OCI-LY1 (cell line): ENCODE measurements around the gene PRAMEF33.
"Not testable (repeated sequence)": the region's sequence is repeated elsewhere in the genome, so short reads cannot be mapped to it uniquely, and the experiment has no call there.

Experiments
- H2AFZ ChIP-seq: fragments of 200-600 bp; sonication (generic), shearing (Covaris generic); 2 replicates; pipeline ENCODE4 v1.6.0; 2014; ENCODE audit warnings: antibody characterized with exemption, mild to moderate bottlenecking, low read length
- H3F3A ChIP-seq: fragments of 200-600 bp; sonication (generic), shearing (Covaris generic); 2 replicates; pipeline ENCODE4 v1.6.0; 2014; ENCODE audit warnings: mild to moderate bottlenecking, antibody characterized with exemption, low read length, moderate library complexity; ENCODE audit not compliant: insufficient read depth
- H3K27ac ChIP-seq: fragments of 200-600 bp; sonication (generic); 2 replicates; pipeline ENCODE4 v1.5.1; 2014; ENCODE audit warnings: low read length, mixed run types, mild to moderate bottlenecking, low read depth; ENCODE audit not compliant: poor library complexity, severe bottlenecking
- H3K27me3 ChIP-seq: fragments of 200-600 bp; sonication (generic); 2 replicates; pipeline ENCODE4 v1.6.0; 2014; ENCODE audit warnings: antibody characterized with exemption, mild to moderate bottlenecking, low read length, moderate library complexity; ENCODE audit not compliant: insufficient read depth
- H3K36me3 ChIP-seq: fragments of 200-600 bp; sonication (generic); 2 replicates; pipeline ENCODE4 v1.6.1; 2014; ENCODE audit warnings: mild to moderate bottlenecking, antibody characterized with exemption, low read length, moderate library complexity, mixed read lengths; ENCODE audit not compliant: insufficient read depth
- H3K4me1 ChIP-seq: fragments of 200-600 bp; sonication (generic); 2 replicates; pipeline ENCODE4 v1.5.1; 2014; ENCODE audit warnings: mild to moderate bottlenecking, low read length, moderate library complexity; ENCODE audit not compliant: insufficient read depth, severe bottlenecking
- H3K4me2 ChIP-seq: fragments of 200-600 bp; sonication (generic), shearing (Covaris generic); 2 replicates; pipeline ENCODE4 v1.6.1; 2014; ENCODE audit warnings: low read length
- H3K4me3 ChIP-seq: fragments of 200-600 bp; sonication (generic); 2 replicates; pipeline ENCODE4 v1.5.1; 2014; ENCODE audit warnings: low read length, low read depth, mild to moderate bottlenecking, mixed read lengths; ENCODE audit not compliant: poor library complexity, severe bottlenecking
- H3K79me2 ChIP-seq: fragments of 200-600 bp; shearing (Covaris generic); 2 replicates; pipeline ENCODE4 v1.6.1; 2016; ENCODE audit warnings: mixed run types, low read length, mixed read lengths; ENCODE audit not compliant: insufficient read depth
- H3K9ac ChIP-seq: fragments of 200-600 bp; sonication (generic), shearing (Covaris generic); 2 replicates; pipeline ENCODE4 v1.6.1; 2014; ENCODE audit warnings: mild to moderate bottlenecking, low read length, mixed read lengths
- H3K9me2 ChIP-seq: fragments of 200-600 bp; sonication (generic), shearing (Covaris generic); 2 replicates; pipeline ENCODE4 v1.6.1; 2014; ENCODE audit warnings: low read depth, mild to moderate bottlenecking, low read length, mixed read lengths
- H3K9me3 ChIP-seq: fragments of 200-600 bp; shearing (Covaris generic); 2 replicates; pipeline ENCODE4 v1.6.1; 2014; ENCODE audit warnings: low read length, mixed read lengths
- H4K20me1 ChIP-seq: fragments of 200-600 bp; sonication (generic), shearing (Covaris generic); 2 replicates; pipeline ENCODE4 v1.6.0; 2016; ENCODE audit warnings: mild to moderate bottlenecking, low read length; ENCODE audit not compliant: insufficient read depth

Gene PRAMEF33

DNA sequence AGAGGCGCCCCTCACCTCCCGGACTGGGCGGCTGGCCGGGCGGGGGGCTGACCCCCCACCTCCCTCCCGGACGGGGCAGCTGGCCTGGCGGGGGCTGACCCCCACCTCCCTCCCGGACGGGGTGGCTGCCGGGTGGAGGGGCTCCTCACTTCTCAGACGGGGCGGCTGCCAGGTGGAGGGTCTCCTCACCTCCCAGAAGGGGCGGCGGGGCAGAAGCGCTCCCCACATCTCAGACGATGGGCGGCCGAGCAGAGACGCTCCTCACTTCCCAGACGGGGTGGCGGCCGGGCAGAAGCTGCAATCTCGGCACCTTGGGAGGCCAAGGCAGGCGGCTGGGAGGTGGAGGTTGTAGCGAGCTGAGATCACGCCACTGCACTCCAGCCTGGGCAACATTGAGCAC is 4.6 kb upstream of the PRAMEF33 start:
- H3K9me3 ChIP-seq, H3F3A ChIP-seq, H3K36me3 ChIP-seq, H3K9ac ChIP-seq, H2AFZ ChIP-seq, H4K20me1 ChIP-seq, H3K9me2 ChIP-seq, H3K27ac ChIP-seq, H3K4me3 ChIP-seq, H3K27me3 ChIP-seq, H3K4me1 ChIP-seq, H3K79me2 ChIP-seq, H3K4me2 ChIP-seq: not testable (repeated sequence)

DNA sequence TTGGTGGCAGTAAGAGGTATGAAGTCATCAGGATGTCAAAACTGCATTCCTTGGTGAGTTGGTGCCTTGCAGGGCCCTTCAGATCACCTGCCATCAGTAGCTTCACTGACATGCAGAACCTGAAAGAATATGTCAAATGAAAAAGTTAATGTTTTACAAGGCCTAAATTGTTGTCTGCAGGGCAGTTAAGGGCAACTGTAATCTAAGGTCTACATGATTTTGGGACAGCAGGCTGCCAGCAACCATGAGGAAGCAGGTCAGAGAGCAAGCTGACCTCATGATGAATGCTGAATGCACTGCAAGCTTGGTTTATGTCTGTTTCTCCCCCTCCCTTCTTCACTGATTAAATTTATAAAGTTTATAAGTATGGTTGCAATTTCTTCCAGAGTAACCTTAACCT is 1.1 kb upstream of the PRAMEF33 start:
- H2AFZ ChIP-seq, H3K36me3 ChIP-seq, H3K79me2 ChIP-seq, H3K27ac ChIP-seq, H3K9ac ChIP-seq, H3K9me3 ChIP-seq, H3F3A ChIP-seq, H4K20me1 ChIP-seq, H3K9me2 ChIP-seq, H3K27me3 ChIP-seq, H3K4me1 ChIP-seq, H3K4me3 ChIP-seq, H3K4me2 ChIP-seq: not testable (repeated sequence)

DNA sequence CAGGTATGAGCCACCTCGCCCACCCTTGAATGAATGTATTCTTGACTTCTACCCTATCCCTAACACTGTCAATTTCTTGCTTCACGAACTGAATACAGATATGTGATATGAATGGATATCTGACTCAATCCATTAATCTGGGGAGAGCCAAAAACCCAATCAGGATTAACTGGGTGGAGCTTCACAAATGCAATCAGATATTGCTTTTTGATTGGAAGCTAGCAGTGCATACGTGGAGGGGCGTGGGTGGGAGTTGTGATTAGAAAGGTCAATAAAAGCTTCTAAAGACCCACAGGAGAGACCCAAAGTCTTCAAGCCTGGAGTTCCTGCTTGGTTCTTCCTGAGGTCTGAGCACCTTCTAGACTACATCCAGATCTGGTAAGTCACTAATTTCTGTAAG is 11.9 kb downstream of the PRAMEF33 start, which contains the start of gene PRAMEF15:
PRAMEF15 (plus strand) TSS at position 301 of the 400 bp plus-strand sequence. CDS start 2,827 bp downstream, outside the sequence.
- H4K20me1 ChIP-seq, H3K9ac ChIP-seq, H3K4me1 ChIP-seq, H3K9me3 ChIP-seq, H3K4me2 ChIP-seq, H3K27ac ChIP-seq, H3K36me3 ChIP-seq, H3K79me2 ChIP-seq, H3K9me2 ChIP-seq, H3K27me3 ChIP-seq, H3K4me3 ChIP-seq, H2AFZ ChIP-seq, H3F3A ChIP-seq: not testable (repeated sequence)

DNA sequence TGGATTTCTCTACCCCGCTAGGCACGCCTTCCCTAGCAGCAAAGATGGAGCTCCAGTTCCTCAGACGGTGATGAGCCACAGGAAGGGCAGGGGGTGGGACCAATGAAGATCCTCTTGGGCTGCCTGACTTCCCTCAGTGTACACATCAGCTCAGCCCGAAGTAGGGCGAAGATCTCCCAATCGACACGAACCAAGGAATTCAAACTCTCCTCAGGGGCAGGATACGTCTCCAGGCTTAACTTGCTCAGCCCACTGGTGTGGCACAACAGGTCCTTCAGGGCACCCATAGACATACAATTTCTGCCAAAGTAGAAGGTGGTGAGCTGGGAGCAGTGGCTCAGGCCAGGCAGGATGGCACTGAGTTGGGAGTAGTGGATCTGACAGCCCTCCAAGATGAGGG is 39.2 kb downstream of the PRAMEF33 start:
- not testable (repeated sequence) for H3K9me3 ChIP-seq

DNA sequence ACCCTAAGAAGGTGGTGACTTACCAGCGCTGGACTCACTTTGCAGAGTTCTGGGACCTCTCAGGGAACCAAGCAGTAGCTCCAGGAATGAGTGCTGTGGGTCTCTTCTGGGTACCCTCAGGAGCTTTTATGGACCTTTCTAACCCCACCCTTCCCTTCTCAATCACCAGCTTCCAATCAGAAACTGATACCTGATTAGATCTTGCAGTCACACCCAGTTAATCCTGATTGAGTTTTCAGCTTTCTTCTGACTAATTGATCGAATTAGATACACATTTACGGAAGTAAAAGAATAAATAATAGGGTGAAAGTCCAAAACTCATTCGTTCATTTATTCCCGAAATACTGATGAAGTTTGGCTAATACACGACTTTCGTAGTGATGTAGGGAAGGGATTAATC is 43.7 kb downstream of the PRAMEF33 start, which contains the start of gene PRAMEF14:
PRAMEF14 (minus strand) TSS at position 101 of the 400 bp plus-strand sequence. CDS start 1,820 bp downstream, outside the sequence.
- H3K9me3 ChIP-seq, H2AFZ ChIP-seq, H3K9ac ChIP-seq, H4K20me1 ChIP-seq, H3K4me3 ChIP-seq, H3K4me2 ChIP-seq, H3K4me1 ChIP-seq, H3K27ac ChIP-seq, H3F3A ChIP-seq, H3K27me3 ChIP-seq, H3K9me2 ChIP-seq, H3K79me2 ChIP-seq, H3K36me3 ChIP-seq: not testable (repeated sequence)

More for the DNA sequence above, 39.2 kb downstream of the PRAMEF33 start:
- not testable (repeated sequence) for H3K4me1 ChIP-seq, H3F3A ChIP-seq, H3K9me2 ChIP-seq, H3K9ac ChIP-seq, H4K20me1 ChIP-seq, H3K4me2 ChIP-seq, H3K36me3 ChIP-seq, H2AFZ ChIP-seq, H3K79me2 ChIP-seq, H3K4me3 ChIP-seq, H3K27me3 ChIP-seq, H3K27ac ChIP-seq

DNA sequence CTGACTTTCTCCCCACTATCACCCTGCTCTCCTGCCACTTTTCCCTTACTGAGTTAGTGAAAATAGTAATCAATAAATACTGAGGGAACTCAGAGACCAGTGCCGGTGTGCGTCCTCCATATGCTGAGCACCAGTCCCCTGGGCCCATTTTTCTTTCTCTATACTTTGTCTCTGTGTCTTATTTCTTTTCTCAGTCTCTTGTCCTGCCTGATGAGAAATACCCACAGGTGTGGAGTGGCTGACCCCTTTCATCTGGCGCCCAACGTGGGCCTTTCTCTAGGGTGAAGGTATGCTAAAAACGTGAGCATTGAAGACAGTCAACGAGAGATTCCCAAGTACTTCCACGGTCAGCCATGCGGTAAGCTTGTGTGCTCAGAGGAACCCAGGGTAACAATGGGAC is 50.1 kb downstream of the PRAMEF33 start:
- H3K36me3 ChIP-seq, H3K27ac ChIP-seq, H3K4me2 ChIP-seq, H3F3A ChIP-seq, H3K27me3 ChIP-seq, H3K4me3 ChIP-seq, H3K9ac ChIP-seq, H3K9me3 ChIP-seq, H3K79me2 ChIP-seq, H2AFZ ChIP-seq, H3K4me1 ChIP-seq, H4K20me1 ChIP-seq, H3K9me2 ChIP-seq: not testable (repeated sequence)

DNA sequence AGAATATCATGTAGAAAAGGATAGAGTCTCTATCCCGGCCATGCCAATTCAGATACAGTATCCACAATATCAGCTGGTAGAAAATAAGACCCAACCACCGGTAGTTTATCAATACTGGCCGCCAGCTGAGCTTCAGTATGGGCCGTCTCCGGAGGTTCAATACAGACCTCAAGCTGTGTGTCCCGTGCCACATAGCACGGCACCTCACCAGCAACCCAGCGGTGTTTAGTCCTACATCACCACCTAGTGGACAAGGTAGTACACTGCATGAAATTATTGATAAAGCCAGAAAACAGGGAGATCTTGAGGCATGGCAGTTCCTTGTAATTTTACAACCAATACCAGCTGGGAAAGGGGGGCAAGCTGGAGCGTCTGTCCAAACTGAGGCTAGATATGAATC is 51.1 kb downstream of the PRAMEF33 start:
- not testable (repeated sequence) for H3K4me3 ChIP-seq, H3K9me2 ChIP-seq, H2AFZ ChIP-seq, H3K27ac ChIP-seq, H4K20me1 ChIP-seq, H3K4me2 ChIP-seq, H3K36me3 ChIP-seq, H3K4me1 ChIP-seq, H3K9me3 ChIP-seq, H3K27me3 ChIP-seq, H3F3A ChIP-seq, H3K79me2 ChIP-seq, H3K9ac ChIP-seq
